H54 (cell line): ENCODE measurements around the gene GPR155.
"Not testable (repeated sequence)": the region's sequence is repeated elsewhere in the genome, so short reads cannot be mapped to it uniquely, and the experiment has no call there.

ENCODE experiments used
- DNase-seq: peaks from one replicate; pipeline ENCODE4 v3.0.0; 2011; ENCODE audit warnings: low spot score, mixed read lengths; ENCODE audit not compliant: insufficient read length
- FAIRE-seq: peaks from 3 replicates; lab custom pipeline; 2011; peaks lifted over from hg19 to GRCh38; lab: Jason Lieb, UNC
- POLR2A ChIP-seq: IDR thresholded peaks from 2 replicates; pipeline ENCODE4 v1.6.1; 2011; ENCODE audit warnings: low read depth, mild to moderate bottlenecking, low read length

Gene GPR155

DNA sequence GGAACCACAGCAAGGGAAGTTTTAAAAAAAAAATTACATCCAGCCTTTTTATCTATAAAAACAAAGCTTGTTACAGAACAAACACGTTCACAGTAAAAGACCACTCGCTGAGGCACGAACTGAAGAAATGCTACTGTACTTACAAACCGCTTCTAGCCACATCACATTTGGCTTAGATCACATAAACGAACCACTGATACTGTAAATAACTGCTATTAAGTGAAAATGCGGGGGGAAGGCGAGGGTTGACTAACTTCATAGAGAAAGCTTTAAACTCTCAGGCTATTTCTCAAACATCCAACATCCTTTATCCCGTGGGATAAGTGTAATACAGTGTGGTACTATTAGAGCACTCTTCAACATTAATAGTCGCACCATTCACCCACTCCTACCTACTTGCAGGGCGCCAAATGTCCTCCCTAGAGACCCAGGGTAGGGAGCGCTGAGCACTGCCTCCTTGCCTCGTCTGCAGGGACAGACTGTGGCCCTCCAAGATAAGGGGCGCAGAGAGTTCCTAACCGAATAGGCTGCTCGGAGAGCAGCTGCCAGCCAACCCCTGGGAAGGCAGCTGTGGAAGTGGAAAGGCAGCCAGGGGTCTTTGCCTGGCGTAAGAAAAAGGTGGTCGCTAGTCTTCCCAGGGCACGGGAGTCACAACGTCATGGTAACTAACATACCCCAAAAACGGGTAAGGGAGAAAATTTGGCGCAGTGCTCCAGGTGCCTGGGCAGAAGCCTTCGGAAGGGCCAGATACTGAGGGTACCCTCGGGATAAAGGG, 854 bp downstream of the GPR155 start:
- DNase-seq (peak; percentile 10), FAIRE-seq (no peak)
- TF ChIP-seq POLR2A = no peak

DNA sequence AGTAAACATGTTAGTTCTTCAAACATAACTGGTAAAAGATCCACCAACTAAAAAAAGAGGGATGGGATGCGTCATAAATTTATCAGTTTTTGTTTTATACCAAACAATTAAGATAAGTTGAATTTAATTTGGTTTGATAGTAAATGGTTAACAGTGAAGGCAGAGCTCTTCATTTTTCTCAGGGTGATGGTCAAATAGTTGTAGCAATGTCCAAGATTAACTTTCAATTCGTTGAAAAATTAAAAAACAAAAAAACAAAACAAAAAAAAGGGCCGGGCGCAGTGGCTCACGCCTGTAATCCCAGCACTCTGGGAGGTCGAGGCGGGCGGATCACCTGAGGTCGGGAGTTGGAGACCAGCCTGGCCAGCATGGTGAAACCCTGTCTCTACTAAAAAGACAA, 1.8 kb downstream of the GPR155 start:
- not testable (repeated sequence) for FAIRE-seq

DNA sequence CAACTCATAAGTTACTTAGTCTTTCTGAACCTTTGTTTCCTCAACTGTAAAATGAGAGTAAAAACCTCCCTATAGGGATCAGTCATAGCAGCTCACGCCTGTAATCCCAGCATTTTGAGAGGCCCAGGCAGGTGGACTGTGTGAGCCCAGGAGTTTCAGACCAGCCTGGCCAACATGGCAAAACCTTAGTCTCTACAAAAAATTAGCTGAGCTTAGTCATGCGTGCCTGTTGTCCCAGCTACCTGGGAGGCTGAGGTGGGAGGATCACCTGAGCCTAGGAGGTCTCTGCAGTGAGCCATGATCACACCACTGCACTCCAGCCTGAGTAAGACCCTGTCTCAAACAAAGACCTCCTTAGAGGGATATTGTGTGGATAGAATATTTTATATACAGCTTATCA, 2.3 kb downstream of the GPR155 start:
- TF ChIP-seq POLR2A = no peak
- FAIRE-seq (no peak), DNase-seq (no peak)

More for the DNA sequence above, 1.8 kb downstream of the GPR155 start:
- DNase-seq = not testable (repeated sequence)

DNA sequence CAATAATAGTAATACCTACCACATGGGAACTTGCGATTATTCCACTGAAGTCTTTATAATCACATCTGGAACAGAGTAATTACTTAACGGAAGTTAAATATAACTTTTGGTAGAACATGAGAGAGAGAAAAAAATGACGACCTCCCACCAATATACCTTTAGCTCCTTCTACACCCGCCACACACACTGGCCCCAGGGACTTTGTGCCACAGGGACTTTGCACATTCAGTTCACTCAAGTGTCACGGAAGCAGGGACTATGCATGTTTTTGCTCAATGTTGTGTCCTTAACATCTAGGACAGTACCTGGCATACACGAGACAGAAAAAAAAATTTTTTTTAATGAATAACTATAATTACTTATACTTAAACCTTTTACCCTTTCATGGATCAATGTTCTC, 4.0 kb downstream of the GPR155 start:
- no peak for TF ChIP-seq POLR2A
- DNase-seq (no peak), FAIRE-seq (no peak)

DNA sequence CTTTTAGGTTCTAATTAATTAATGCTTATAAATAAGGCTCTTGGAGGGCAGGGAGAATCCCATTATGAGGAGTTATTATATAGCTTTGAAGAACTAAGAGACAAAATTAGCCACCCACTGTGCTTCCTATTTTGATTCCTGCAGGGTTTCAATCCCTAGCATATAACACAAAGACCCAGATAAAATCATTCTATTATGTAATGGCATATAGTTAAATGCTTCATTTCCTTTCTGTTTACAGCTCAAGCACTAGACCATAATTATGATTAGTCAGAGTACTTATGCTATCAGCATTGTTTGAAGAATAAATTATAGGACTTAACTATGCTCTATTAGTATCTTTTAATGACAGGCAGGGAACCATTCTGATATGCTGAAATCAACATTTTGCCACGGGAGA, 9.1 kb downstream of the GPR155 start:
- FAIRE-seq = no peak
- TF ChIP-seq POLR2A = no peak
- no peak for DNase-seq

DNA sequence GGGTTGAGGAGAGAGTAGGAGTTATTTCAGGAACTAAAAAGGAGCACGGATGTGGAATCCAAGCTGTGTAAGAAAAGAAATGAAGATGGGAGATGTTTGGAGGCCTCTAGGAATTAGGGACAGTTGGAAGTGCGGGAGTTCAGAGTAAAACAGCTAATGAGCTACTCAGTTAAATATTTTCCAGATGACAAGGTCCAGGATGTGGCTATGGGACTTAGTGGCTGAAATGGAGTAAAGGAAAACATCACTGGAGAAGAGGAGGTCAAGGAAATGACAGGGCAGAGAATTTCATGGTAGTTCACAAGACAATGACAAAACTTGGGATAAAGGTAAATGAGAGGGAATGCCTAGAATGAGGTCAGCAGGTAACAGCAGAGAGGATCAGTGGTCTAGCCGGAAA, 13.0 kb downstream of the GPR155 start:
- TF ChIP-seq POLR2A = no peak
- FAIRE-seq (no peak), DNase-seq (no peak)

DNA sequence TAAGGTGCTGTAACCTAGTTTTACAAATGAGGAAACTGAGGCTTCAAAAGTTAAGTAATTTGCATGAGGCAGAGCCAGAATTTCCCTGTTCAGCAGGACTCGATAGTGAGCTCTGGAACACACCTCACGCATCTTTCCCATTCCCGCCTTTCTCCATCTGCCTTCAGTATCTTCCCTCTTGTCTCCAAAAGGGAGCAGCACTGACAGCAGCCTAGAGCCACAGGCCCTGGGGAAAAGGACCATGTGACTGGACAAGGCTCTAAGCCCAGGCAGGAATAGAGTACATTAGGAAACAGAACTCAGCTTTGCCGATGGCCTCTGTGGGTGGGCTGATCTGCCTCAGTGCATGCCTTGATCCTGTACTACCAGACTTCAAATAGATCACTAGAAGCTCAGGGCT, 21.5 kb downstream of the GPR155 start:
- DNase-seq (no peak), FAIRE-seq (no peak)
- TF ChIP-seq POLR2A = no peak

DNA sequence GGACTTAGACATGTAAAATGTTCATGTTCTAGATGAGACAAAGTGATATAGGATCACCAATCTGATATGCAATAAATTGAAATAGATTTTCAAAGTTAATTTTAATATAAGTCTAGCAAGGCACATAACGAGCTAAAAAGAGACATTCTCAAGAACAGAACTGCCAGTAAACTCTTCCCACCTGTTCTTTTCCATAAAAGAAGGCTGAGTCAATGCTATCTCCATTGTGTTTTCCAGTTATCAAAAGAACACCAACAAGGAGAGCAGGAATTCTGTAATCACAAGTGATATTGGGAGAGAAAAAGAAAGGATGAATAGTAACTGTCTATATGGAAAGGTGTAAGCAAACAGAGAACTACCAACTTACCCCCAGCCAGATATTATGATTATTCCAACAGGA, 25.6 kb downstream of the GPR155 start:
- no peak for TF ChIP-seq POLR2A
- DNase-seq = no peak
- no peak for FAIRE-seq

DNA sequence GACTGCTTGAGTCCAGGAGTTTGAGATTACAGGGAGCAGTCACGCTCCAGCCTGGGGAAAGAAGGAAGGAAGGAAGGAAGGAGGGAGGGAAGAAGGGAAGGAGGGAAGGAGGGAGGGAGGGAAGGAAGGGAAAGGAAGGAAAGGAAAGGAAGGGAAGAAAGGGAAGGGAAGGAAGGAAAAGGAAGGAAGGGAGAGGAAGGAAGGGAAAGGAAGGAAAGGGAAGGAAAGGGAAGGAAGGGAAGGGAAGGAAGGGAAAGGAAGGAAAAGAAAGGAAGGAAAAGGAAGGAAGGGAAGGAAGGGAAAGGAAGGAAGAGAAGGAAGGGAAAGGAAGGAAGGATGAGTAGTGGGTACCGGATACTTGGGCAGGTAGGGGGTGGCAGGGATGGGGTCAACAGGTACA, 32.3 kb downstream of the GPR155 start:
- DNase-seq (no peak), FAIRE-seq (no peak)
- no peak for TF ChIP-seq POLR2A

DNA sequence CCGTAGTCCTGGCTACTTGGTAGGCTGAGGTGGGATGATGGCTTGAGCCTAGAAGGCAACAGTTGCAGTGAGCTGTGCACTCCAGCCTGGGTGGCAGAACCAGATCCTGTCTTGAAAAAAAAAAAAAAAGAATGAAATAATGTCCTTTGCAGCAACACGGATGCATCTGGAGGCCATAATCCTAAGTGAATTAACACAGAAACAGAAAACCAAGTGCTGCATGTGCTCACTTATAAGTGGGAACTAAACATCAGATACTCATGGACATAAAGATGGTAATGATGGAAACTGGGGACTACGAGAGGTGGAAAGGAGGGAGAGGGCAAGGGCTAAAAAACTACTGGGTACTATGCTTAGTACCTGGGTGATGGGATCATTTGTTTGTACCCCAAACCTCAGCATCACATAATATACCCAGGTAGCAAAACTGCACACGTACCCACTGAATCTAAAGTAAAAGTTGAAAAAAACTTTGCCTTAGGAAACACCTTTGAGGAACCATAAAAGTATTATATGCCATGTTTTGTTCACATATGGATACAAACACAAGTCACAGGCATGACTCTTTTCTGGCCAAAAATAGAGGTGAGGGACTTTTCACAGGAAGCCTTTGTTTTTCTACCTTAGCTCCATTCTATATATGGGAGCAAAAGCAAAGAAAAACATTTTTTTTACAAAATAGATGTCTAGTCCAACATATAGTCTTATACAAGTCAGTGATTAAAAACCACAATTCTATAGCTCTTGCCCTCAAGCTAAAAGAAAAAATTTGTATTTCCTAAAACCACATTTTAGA, 36.6 kb downstream of the GPR155 start:
- no peak for DNase-seq
- no peak for TF ChIP-seq POLR2A
- no peak for FAIRE-seq

DNA sequence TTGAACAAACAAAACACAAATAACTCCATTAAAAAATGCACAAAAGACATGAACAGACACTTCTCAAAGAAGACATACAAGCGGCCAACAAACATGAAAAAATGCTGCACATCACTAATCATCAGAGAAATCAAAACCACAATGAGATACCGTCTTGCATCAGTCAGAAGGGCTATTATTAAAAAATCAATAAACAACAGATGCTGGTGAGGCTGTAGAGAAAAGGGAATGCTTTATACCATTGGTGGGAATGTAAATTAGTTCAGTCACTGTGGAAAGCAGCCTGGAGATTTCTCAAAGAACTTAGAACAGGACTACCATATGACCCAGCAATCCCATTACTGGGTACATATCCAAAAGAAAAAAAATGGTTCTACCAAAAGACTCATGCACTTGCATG, 37.8 kb downstream of the GPR155 start:
- TF ChIP-seq POLR2A = no peak
- no peak for FAIRE-seq
- no peak for DNase-seq

DNA sequence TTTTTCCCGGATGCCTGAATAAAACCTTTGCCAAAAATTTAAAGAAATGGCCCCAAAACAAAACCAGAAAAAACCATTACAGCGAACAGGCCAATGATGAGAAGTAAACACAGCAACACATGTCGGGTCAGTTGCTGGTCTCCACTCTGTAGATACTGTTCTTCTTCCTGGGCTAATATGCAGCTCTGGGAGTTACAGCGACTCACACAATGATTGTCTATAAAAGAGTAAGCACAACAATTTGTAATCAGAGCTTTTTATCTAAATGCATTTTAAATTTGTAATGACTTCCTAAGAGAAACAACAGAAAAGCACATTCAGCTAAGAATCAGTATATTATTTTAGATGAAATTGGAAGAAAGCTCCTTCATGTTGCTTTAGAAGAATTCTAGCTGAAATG, 40.3 kb downstream of the GPR155 start:
- TF ChIP-seq POLR2A = no peak
- DNase-seq (no peak), FAIRE-seq (no peak)

DNA sequence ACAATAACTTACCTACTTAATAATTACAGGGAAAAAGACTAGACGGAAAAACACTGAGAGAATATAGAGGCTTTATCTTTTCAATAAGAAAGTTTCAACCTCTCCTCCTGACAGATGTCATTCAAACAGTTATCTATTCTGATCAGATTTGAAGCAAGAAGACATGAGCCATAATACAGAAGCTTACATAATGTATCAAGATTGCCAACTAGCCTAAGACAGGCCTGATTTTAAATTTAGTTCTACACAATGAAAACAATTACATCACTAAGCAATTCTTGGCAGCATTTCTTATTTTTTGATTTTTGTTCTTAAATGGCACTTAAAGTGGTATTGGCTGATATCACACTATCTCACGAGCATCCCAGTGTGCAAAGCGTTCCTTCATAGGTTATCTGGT, 41.6 kb downstream of the GPR155 start:
- FAIRE-seq = no peak
- DNase-seq = no peak
- no peak for TF ChIP-seq POLR2A

DNA sequence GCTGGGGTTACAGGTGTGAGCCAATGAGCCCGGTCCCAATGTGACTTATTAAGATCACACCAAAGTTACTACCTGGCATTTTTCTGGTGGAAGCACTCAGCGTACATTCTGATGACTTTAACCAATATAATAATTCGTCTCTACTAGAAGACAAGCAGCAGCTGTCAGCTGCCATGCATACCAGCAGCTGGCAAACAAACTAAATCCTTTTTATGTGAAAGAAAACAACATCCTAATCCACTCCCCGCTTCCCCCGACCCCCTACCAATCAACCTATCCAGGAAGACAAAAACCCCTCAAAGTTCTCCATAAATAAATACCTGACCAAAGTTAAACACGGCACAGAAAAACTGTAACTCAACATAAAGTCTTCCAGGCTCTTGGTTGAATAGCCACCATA, 42.1 kb downstream of the GPR155 start:
- FAIRE-seq (no peak), DNase-seq (no peak)

More for the DNA sequence above, 42.1 kb downstream of the GPR155 start:
- TF ChIP-seq POLR2A = no peak
